Testis (tissue), 2 donors: ENCODE measurements around the gene KCTD15.

Source experiments
- POLR2A ChIP-seq: fragments of 450-650 bp; IDR thresholded peaks from one replicate; pipeline ENCODE4 v1.6.1; 2017; ENCODE audit warnings: antibody characterized with exemption, mild to moderate bottlenecking, moderate library complexity
- TF ChIP-seq, protein P1 (sequence below), 3 experiments: fragments of 450-650 bp in 2 of 3; fragments of 200-600 bp in 1 of 3; sonication (generic) in 1 of 3; IDR thresholded peaks; one replicate each; pipeline ENCODE4 v1.5.1; 2016 to 2019; ENCODE audit warnings: antibody characterized with exemption in 3 of 3, mild to moderate bottlenecking in 2 of 3, moderate library complexity in 1 of 3

DNA sequence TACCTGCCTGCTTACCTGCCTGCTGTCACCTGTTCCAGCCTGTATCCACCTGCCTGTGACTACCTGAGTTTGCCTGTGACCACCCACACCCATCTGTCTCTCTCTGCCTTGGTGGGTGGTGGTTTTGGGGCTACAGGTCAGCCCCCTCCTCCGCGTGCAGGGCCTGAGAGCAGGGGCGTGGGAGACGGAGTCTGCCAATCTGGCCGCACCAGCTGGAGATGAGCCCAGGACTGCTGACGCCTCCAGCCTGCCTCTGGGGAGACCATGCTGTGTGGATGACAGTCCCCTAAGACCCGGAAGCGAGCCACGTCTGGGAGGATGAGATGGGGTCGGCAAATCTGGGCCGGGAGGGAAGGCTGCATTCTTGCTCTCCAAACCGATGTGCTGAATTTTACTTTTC lies 15.9 kb upstream of the KCTD15 start:
- TF ChIP-seq, protein P1, sequence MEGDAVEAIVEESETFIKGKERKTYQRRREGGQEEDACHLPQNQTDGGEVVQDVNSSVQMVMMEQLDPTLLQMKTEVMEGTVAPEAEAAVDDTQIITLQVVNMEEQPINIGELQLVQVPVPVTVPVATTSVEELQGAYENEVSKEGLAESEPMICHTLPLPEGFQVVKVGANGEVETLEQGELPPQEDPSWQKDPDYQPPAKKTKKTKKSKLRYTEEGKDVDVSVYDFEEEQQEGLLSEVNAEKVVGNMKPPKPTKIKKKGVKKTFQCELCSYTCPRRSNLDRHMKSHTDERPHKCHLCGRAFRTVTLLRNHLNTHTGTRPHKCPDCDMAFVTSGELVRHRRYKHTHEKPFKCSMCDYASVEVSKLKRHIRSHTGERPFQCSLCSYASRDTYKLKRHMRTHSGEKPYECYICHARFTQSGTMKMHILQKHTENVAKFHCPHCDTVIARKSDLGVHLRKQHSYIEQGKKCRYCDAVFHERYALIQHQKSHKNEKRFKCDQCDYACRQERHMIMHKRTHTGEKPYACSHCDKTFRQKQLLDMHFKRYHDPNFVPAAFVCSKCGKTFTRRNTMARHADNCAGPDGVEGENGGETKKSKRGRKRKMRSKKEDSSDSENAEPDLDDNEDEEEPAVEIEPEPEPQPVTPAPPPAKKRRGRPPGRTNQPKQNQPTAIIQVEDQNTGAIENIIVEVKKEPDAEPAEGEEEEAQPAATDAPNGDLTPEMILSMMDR (IDR thresholded peaks at IDR 0.05): no peak
- TF ChIP-seq POLR2A: no peak
